HEK293 (cell line): ENCODE data around the gene RIMS3.
A peak's percentile ranks its signal among the peaks of the same experiment; 100 is the strongest.

Experiments used
- CTCF ChIA-PET: fragments of 350-600 bp; formaldehyde crosslinking; extraction: SDS; loops from one replicate; lab custom pipeline; 2021; ENCODE audit warnings: antibody characterized with exemption; lab: Yijun Ruan, JAX
- POLR2A ChIA-PET: fragments of 300-600 bp; formaldehyde crosslinking; extraction: SDS; loops from one replicate; lab custom pipeline; 2020; ENCODE audit warnings: antibody characterized with exemption, inconsistent platforms; lab: Yijun Ruan, JAX
- H3K27ac ChIP-seq: fragments of 200-500 bp; sonication (Bioruptor generic); 2 replicates; pipeline ENCODE4 v1.5.1; 2014; ENCODE audit warnings: low read depth, low read length, control low read depth, inconsistent platforms; ENCODE audit errors: extremely low read depth
- H3K36me3 ChIP-seq, 2 experiments: fragments of 200-500 bp in 1 of 2; sonication (Bioruptor generic) in 1 of 2; 1 replicate in 1 of 2; 2 replicates in 1 of 2; pipeline ENCODE4 v1.5.1; 2014 to 2017; ENCODE audit warnings: inconsistent platforms in 2 of 2, low read length in 2 of 2; ENCODE audit not compliant: control insufficient read depth in 2 of 2, insufficient read depth in 1 of 2
- H3K4me1 ChIP-seq: fragments of 200-500 bp; sonication (Bioruptor generic); 2 replicates; pipeline ENCODE4 v1.5.1; 2014; ENCODE audit warnings: mild to moderate bottlenecking, low read length, inconsistent platforms; ENCODE audit not compliant: control insufficient read depth, insufficient read depth
- H3K4me3 ChIP-seq: 2 replicates; pipeline ENCODE4 v1.5.1; 2011; ENCODE audit warnings: low read depth, mild to moderate bottlenecking, control low read depth, low read length, moderate library complexity
- H3K9me3 ChIP-seq: fragments of 200-500 bp; sonication (Bioruptor generic); 2 replicates; pipeline ENCODE4 v1.5.1; 2014; ENCODE audit warnings: low read depth, low read length, inconsistent platforms; ENCODE audit not compliant: control insufficient read depth, insufficient read depth
- FEZF1 ChIP-seq: fragments of 450-650 bp; formaldehyde crosslinking; IDR thresholded peaks from 2 replicates; pipeline ENCODE4 v1.5.1; 2016; ENCODE audit warnings: missing biosample characterization, missing genetic modification characterization
- KLF10 ChIP-seq: fragments of 450-650 bp; IDR thresholded peaks from 2 replicates; pipeline ENCODE4 v1.5.1; 2018; ENCODE audit warnings: missing biosample characterization, mild to moderate bottlenecking, missing genetic modification characterization
- TRIM28 ChIP-seq: IDR thresholded peaks from 2 replicates; pipeline ENCODE4 v1.6.1; 2011; ENCODE audit warnings: low read length, control low read depth, borderline replicate concordance
- ZBTB17 ChIP-seq: fragments of 450-650 bp; formaldehyde crosslinking; IDR thresholded peaks from 2 replicates; pipeline ENCODE4 v1.5.1; 2016; ENCODE audit warnings: missing biosample characterization, missing genetic modification characterization
- ZNF184 ChIP-seq: fragments of 450-650 bp; IDR thresholded peaks from 2 replicates; pipeline ENCODE4 v1.5.1; 2018; ENCODE audit warnings: missing biosample characterization, mild to moderate bottlenecking, missing genetic modification characterization
- ZNF223 ChIP-seq: fragments of 450-650 bp; formaldehyde crosslinking; IDR thresholded peaks from 2 replicates; pipeline ENCODE4 v1.5.1; 2016; ENCODE audit warnings: missing biosample characterization, missing genetic modification characterization
- ZNF24 ChIP-seq: fragments of 450-650 bp; formaldehyde crosslinking; IDR thresholded peaks from 2 replicates; pipeline ENCODE4 v1.5.1; 2016; ENCODE audit warnings: missing biosample characterization, missing genetic modification characterization
- ZNF362 ChIP-seq: fragments of 450-650 bp; formaldehyde crosslinking; IDR thresholded peaks from 2 replicates; pipeline ENCODE4 v1.5.1; 2016; ENCODE audit warnings: missing biosample characterization, missing genetic modification characterization
- ZNF366 ChIP-seq: fragments of 450-650 bp; formaldehyde crosslinking; conservative IDR thresholded peaks from 2 replicates; pipeline ENCODE4 v1.5.1; 2016; ENCODE audit warnings: missing biosample characterization, missing genetic modification characterization
- ZNF423 ChIP-seq: fragments of 450-650 bp; formaldehyde crosslinking; IDR thresholded peaks from 2 replicates; pipeline ENCODE4 v1.5.1; 2016; ENCODE audit warnings: missing biosample characterization, missing genetic modification characterization
- ZNF629 ChIP-seq: fragments of 450-650 bp; formaldehyde crosslinking; IDR thresholded peaks from 2 replicates; pipeline ENCODE4 v1.5.1; 2017; ENCODE audit warnings: missing biosample characterization, missing genetic modification characterization
- ZNF660 ChIP-seq: fragments of 450-650 bp; IDR thresholded peaks from 2 replicates; pipeline ENCODE4 v1.5.1; 2018; ENCODE audit warnings: missing biosample characterization, mild to moderate bottlenecking, missing genetic modification characterization
- ZNF701 ChIP-seq: fragments of 450-650 bp; formaldehyde crosslinking; IDR thresholded peaks from 2 replicates; pipeline ENCODE4 v1.5.1; 2016; ENCODE audit warnings: missing biosample characterization, missing genetic modification characterization
- ZSCAN30 ChIP-seq: fragments of 450-650 bp; IDR thresholded peaks from 2 replicates; pipeline ENCODE4 v1.5.1; 2018; ENCODE audit warnings: missing biosample characterization, mild to moderate bottlenecking, missing genetic modification characterization, moderate library complexity
- TF ChIP-seq, protein P1 (sequence below): fragments of 450-650 bp; formaldehyde crosslinking; IDR thresholded peaks from 2 replicates; pipeline ENCODE4 v1.5.1; 2016; ENCODE audit warnings: missing biosample characterization, missing genetic modification characterization
- TF ChIP-seq, protein P2 (sequence below): fragments of 450-650 bp; formaldehyde crosslinking; IDR thresholded peaks from 2 replicates; pipeline ENCODE4 v1.5.1; 2016; ENCODE audit warnings: missing biosample characterization, missing genetic modification characterization
- TF ChIP-seq, protein P3 (sequence below): fragments of 450-650 bp; formaldehyde crosslinking; IDR thresholded peaks from 2 replicates; pipeline ENCODE4 v1.5.1; 2016; ENCODE audit warnings: missing biosample characterization, missing genetic modification characterization
- TF ChIP-seq, protein P4 (sequence below): fragments of 450-650 bp; formaldehyde crosslinking; conservative IDR thresholded peaks from 2 replicates; pipeline ENCODE4 v1.5.1; 2016; ENCODE audit warnings: low read depth, missing biosample characterization, missing genetic modification characterization

The RIMS3 gene

GRCh38 chr1:40711465-40712404 lies 46.3 kb upstream of the RIMS3 start (continued):
- TF ChIP-seq, protein P1, sequence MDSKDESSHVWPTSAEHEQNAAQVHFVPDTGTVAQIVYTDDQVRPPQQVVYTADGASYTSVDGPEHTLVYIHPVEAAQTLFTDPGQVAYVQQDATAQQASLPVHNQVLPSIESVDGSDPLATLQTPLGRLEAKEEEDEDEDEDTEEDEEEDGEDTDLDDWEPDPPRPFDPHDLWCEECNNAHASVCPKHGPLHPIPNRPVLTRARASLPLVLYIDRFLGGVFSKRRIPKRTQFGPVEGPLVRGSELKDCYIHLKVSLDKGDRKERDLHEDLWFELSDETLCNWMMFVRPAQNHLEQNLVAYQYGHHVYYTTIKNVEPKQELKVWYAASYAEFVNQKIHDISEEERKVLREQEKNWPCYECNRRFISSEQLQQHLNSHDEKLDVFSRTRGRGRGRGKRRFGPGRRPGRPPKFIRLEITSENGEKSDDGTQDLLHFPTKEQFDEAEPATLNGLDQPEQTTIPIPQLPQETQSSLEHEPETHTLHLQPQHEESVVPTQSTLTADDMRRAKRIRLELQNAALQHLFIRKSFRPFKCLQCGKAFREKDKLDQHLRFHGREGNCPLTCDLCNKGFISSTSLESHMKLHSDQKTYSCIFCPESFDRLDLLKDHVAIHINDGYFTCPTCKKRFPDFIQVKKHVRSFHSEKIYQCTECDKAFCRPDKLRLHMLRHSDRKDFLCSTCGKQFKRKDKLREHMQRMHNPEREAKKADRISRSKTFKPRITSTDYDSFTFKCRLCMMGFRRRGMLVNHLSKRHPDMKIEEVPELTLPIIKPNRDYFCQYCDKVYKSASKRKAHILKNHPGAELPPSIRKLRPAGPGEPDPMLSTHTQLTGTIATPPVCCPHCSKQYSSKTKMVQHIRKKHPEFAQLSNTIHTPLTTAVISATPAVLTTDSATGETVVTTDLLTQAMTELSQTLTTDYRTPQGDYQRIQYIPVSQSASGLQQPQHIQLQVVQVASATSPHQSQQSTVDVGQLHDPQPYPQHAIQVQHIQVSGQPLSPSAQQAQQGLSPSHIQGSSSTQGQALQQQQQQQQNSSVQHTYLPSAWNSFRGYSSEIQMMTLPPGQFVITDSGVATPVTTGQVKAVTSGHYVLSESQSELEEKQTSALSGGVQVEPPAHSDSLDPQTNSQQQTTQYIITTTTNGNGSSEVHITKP: peak; percentile 92
- TF ChIP-seq ZNF362 (tag by site-specific recombination) (0 out of 2 replicates have a peak, but pooled peaks have one; percentile 16), ZNF660 (tag by site-specific recombination) (peak; percentile 72; the same call in 1 of the 2 replicates), KLF10 (peak; percentile 56), ZNF701 (tag by site-specific recombination) (no peak), TRIM28 (0 out of 2 replicates have a peak, but pooled peaks have one; percentile 45), FEZF1 (peak; percentile 50), ZSCAN30 (tag by site-specific recombination) (0 out of 2 replicates have a peak, but pooled peaks have one; percentile 27), ZNF184 (tag by site-specific recombination) (peak; percentile 63; the same call in 1 of the 2 replicates), ZNF24 (tag by site-specific recombination) (peak; percentile 81), ZNF423 (no peak), ZNF629 (tag by site-specific recombination) (peak; percentile 70), ZNF366 (peak; percentile 82)
- TF ChIP-seq, protein P2, sequence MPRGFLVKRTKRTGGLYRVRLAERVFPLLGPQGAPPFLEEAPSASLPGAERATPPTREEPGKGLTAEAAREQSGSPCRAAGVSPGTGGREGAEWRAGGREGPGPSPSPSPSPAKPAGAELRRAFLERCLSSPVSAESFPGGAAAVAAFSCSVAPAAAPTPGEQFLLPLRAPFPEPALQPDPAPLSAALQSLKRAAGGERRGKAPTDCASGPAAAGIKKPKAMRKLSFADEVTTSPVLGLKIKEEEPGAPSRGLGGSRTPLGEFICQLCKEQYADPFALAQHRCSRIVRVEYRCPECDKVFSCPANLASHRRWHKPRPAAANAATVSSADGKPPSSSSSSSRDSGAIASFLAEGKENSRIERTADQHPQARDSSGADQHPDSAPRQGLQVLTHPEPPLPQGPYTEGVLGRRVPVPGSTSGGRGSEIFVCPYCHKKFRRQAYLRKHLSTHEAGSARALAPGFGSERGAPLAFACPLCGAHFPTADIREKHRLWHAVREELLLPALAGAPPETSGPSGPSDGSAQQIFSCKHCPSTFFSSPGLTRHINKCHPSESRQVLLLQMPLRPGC: peak; percentile 75; the same call in 1 of the 2 replicates
- TF ChIP-seq, protein P3, sequence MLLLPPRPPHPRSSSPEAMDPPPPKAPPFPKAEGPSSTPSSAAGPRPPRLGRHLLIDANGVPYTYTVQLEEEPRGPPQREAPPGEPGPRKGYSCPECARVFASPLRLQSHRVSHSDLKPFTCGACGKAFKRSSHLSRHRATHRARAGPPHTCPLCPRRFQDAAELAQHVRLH (tag by site-specific recombination): no peak

- CTCF ChIA-PET: interaction anchor here (0.6 to 0.8 kb wide), 3 partner anchors 20 to 114 kb away, joined by 3 to 4 read pairs (median 4); partner anchors contain the start of gene NFYC
- H3K27ac ChIP-seq: peak overlapping the region; percentile 8; the same call in 1 of the 2 replicates
- peak; percentile 79 for TF ChIP-seq ZBTB17 (tag by site-specific recombination)
- no peak for TF ChIP-seq ZNF223 (tag by site-specific recombination)
- TF ChIP-seq, protein P4, sequence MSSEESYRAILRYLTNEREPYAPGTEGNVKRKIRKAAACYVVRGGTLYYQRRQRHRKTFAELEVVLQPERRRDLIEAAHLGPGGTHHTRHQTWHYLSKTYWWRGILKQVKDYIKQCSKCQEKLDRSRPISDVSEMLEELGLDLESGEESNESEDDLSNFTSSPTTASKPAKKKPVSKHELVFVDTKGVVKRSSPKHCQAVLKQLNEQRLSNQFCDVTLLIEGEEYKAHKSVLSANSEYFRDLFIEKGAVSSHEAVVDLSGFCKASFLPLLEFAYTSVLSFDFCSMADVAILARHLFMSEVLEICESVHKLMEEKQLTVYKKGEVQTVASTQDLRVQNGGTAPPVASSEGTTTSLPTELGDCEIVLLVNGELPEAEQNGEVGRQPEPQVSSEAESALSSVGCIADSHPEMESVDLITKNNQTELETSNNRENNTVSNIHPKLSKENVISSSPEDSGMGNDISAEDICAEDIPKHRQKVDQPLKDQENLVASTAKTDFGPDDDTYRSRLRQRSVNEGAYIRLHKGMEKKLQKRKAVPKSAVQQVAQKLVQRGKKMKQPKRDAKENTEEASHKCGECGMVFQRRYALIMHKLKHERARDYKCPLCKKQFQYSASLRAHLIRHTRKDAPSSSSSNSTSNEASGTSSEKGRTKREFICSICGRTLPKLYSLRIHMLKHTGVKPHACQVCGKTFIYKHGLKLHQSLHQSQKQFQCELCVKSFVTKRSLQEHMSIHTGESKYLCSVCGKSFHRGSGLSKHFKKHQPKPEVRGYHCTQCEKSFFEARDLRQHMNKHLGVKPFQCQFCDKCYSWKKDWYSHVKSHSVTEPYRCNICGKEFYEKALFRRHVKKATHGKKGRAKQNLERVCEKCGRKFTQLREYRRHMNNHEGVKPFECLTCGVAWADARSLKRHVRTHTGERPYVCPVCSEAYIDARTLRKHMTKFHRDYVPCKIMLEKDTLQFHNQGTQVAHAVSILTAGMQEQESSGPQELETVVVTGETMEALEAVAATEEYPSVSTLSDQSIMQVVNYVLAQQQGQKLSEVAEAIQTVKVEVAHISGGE (tag by site-specific recombination): no peak
Observed at GRCh38 chr1:40710581-40711315, 45.3 kb upstream of the RIMS3 start.

More at GRCh38 chr1:40710581-40711315, 45.3 kb upstream of the RIMS3 start:
- Histone ChIP-seq H3K4me3 (peak overlapping the region; percentile 74), H3K9me3 (no peaks in the 10 kb centered on the region), H3K4me1 (peaks cover 12% of the 10 kb centered on the region), H3K36me3 (peaks cover 0 to 9% of the 10 kb centered on the region in 2 experiments; a peak in 2 of 3 replicates)
- POLR2A ChIA-PET: interaction anchor here (4.8 kb wide), 1 partner anchor 20 kb away, joined by 42 read pairs; the partner anchor contains the start of gene NFYC
